ENCODE results near the gene NEK8. TPM values are rescaled to one million over a fixed set of nuclear protein-coding genes. Genes with fewer than 3 reads are reported as not detected.

Gene NEK8
- total RNA-seq, 3 donors from 2014 or later, result 3.4 to 7.9 (median 6.8) TPM

DNA sequence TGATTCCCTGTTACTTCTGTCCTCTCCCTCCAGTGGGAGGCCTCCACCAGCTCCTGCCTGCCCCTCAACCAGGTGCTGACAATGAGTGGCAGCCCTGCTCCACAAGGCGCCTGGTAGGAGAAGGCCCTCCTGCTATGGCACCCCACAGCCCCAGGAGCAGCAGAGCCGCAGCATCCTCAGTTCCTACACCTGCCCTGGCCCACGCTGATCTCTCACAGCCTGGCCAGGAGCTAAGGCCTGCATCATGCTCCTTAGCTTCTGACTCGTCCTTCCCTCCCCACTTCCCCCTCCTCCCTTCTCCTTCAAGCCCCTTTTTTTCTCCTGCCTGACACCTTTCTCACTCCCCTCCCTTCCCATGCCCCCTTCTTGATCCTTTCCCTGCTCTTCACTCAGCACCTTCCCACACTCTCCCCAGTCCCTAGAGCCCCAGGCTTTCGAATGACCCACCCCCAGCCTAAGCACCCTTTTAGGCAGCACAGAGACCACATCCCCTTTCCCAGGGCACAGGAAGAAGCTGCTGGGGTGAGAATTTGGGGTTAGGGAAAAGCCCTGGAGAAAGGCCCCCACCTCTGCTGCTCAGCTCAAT, 23.4 kb upstream of the NEK8 start:
- Histone ChIP-seq H3K9me3 (no peaks in the 10 kb centered on the region), H3K4me3 (no peak overlapping the region), H3K36me3 (ENCODE audit: low read depth) (peaks cover 10% of the 10 kb centered on the region), H3K4me1 (ENCODE audit: low read depth) (peaks cover 7% of the 10 kb centered on the region)
- intact Hi-C loops (cut with DNase I, micrococcal nuclease), result no loop called here
- ATAC-seq (no peak), DNase-seq (no peak)
- TF ChIP-seq, protein P1, sequence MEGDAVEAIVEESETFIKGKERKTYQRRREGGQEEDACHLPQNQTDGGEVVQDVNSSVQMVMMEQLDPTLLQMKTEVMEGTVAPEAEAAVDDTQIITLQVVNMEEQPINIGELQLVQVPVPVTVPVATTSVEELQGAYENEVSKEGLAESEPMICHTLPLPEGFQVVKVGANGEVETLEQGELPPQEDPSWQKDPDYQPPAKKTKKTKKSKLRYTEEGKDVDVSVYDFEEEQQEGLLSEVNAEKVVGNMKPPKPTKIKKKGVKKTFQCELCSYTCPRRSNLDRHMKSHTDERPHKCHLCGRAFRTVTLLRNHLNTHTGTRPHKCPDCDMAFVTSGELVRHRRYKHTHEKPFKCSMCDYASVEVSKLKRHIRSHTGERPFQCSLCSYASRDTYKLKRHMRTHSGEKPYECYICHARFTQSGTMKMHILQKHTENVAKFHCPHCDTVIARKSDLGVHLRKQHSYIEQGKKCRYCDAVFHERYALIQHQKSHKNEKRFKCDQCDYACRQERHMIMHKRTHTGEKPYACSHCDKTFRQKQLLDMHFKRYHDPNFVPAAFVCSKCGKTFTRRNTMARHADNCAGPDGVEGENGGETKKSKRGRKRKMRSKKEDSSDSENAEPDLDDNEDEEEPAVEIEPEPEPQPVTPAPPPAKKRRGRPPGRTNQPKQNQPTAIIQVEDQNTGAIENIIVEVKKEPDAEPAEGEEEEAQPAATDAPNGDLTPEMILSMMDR (IDR thresholded peaks at IDR 0.05), result no peak

DNA sequence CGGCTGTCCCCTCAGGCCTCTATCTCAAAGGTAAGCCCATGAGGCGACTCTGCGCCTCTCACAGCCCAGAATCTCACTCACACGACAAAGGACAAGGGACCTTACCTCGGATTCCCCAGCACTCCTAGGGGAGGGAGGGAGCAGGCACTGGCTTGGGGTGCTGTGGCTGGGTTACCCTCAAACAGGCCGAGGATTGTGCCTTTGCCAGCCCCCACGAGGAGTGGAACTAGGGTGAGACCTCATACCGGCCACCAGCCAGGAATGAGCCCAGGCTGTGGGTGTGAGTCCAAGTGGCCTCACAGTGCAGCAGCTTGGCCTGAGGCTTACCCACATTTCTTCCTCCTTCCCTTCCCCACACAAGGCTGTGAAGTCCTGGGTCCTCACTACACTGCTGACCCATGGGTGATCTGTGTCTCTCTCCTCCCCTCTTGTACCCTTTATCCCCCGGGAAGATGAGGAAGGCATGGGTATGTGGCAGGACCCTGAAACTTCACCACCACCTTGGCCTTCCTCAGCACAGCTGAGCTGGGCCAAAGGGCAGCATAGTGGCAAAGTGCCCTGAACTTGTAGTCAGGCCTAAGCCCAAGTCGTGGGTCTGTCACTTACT, 22.8 kb upstream of the NEK8 start:
- H3K9me3 ChIP-seq, result no peaks in the 10 kb centered on the region
- ATAC-seq (no peak), DNase-seq (no peak)
- H3K4me1 ChIP-seq (ENCODE audit: low read depth), result peaks cover 9% of the 10 kb centered on the region
- TF ChIP-seq, protein P1 (IDR thresholded peaks at IDR 0.05), result no peak
- H3K4me3 ChIP-seq, result no peak overlapping the region
- peaks cover 3% of the 10 kb centered on the region for H3K36me3 ChIP-seq (ENCODE audit: low read depth)
- intact Hi-C loops (cut with DNase I, micrococcal nuclease), result no loop called here

DNA sequence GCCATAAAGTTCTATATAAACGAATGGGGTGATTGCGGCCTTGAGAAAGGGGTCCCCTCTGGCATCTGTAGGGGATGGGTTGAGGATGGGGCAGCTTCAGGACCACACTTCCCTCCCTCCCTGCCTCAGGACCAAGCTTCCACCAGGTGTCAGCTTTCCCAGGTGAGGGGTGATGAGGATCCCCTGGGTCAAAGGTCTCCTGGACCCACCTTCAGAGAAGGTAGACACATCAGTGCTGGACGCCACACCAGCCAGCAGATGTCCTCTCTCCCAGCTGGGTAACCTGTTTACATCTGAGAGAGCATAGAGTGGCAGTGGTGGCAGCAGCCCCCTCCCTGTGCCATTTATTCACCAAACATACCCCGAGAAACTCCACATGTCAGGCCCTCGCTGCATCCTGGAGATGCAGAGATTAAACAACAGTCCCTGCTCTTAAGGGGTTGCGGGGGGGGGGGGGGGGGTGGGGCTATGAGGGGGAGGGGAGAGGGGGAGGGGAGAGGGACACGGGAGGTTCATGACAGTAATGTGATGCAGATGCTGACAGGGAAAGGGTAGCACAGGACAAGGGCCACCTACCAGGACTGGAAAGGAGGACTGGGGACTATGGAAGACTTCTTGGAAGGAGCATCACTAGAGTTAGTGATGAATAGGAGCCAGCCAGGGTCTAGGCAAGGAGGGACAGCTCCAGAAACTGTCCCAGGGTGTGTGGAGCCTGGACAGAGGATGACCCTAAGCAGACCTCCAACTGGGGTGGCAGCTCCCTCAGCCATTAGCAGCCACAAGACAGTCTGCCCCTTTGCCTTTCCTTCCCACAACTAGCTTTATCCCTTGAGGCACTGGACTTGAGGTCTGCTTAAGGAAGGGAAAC, 21.9 kb upstream of the NEK8 start:
- Histone ChIP-seq H3K4me1 (ENCODE audit: low read depth) (peaks cover 9% of the 10 kb centered on the region), H3K36me3 (ENCODE audit: low read depth) (no peaks in the 10 kb centered on the region), H3K4me3 (no peak overlapping the region), H3K9me3 (no peaks in the 10 kb centered on the region)
- intact Hi-C loops (cut with DNase I, micrococcal nuclease), result no loop called here
- TF ChIP-seq, protein P1 (IDR thresholded peaks at IDR 0.05), result no peak
- ATAC-seq (no peak), DNase-seq (no peak)

DNA sequence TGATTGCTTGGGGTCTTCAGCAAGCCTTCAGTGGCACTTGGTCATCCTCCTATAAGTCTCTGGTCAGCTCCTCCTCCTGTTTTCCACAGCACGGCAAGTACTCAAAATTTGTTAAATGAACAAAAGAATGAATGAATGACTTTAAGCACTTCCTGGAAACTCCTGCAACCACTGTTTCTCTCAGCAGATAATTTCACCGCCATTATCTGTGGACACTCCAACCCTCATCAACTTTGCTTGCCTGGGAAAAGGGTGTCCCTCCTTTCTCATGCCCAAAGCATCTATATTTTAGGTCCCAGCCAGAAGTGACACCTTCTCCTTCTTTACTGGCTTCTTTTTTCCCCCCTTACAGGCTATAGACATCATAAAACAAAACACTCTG, 21.3 kb upstream of the NEK8 start:
- H3K9me3 ChIP-seq, result no peaks in the 10 kb centered on the region
- no peaks in the 10 kb centered on the region for H3K36me3 ChIP-seq (ENCODE audit: low read depth)
- intact Hi-C loops (cut with DNase I, micrococcal nuclease), result no loop called here
- TF ChIP-seq, protein P1 (IDR thresholded peaks at IDR 0.05), result no peak
- DNase-seq (no peak), ATAC-seq (no peak)
- peaks cover 9% of the 10 kb centered on the region for H3K4me1 ChIP-seq (ENCODE audit: low read depth)
- no peak overlapping the region for H3K4me3 ChIP-seq

DNA sequence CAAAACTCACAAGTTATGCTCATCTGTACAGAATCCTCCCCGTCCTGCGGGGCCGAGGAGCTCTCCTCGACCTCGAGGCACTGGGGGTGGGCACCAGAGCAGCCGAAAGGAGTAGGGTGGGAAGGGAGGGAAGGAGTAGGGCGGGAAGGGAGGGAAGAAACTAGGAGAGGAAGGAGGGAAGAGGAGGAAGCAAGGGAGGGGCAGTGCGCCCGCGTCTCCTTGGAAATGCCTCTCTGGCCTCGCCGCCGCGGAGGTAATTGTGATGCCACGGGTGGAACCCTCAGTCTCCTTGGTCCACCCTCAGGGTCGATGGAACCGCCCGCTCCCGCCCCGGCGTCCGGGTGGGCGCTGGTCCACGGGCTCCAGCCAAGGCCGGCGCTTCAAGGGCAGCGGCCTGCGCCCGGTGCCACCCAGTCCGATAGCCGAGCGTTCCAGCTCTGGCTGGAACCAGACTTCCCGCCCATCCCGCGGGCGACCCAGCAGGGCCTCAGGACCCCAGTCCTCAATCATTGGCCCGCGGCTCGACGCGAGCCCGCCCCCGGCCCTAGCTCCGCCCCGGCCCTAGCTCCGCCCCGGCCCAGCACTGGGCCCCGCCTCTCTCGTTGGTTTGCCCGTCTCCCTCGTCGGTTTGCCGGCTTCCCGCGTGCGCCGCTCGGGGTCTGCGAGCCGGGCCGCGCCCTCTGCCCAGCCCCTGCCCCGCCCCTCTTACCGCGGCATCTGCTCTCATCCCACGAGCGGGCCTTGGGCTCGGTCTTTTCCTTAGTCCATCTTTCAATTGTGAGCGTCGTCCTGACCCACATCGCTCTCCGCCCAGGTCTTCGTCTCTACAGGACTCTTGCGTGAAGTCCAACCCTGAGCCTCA, 17.5 kb upstream of the NEK8 start:
- H3K9me3 ChIP-seq, result no peaks in the 10 kb centered on the region
- H3K4me1 ChIP-seq (ENCODE audit: low read depth), result peaks cover 9% of the 10 kb centered on the region
- H3K4me3 ChIP-seq, result peak overlapping the region; percentile 29
- H3K36me3 ChIP-seq (ENCODE audit: low read depth), result no peaks in the 10 kb centered on the region
- intact Hi-C loops (cut with DNase I, micrococcal nuclease), result no loop called here
- ATAC-seq (peak; percentile 91), DNase-seq (peak; percentile 91 to 97 (median 93))
- TF ChIP-seq, protein P1 (IDR thresholded peaks at IDR 0.05), result no peak

Data from mucosa of descending colon (tissue), 3 donors.